NB4 (cell line): ENCODE measurements around the gene RGPD8.
"Not testable (repeated sequence)": the region's sequence is repeated elsewhere in the genome, so short reads cannot be mapped to it uniquely, and the experiment has no call there.

Experiments used
- POLR2A ChIP-seq: IDR thresholded peaks from 2 replicates; pipeline ENCODE4 v1.6.1; 2011; ENCODE audit warnings: mild to moderate bottlenecking; ENCODE audit not compliant: insufficient read length; ENCODE audit errors: extremely low read depth
- TF ChIP-seq, protein P1 (sequence below): IDR thresholded peaks from one replicate; pipeline ENCODE4 v1.5.1; 2012; ENCODE audit warnings: low read depth, low read length

DNA sequence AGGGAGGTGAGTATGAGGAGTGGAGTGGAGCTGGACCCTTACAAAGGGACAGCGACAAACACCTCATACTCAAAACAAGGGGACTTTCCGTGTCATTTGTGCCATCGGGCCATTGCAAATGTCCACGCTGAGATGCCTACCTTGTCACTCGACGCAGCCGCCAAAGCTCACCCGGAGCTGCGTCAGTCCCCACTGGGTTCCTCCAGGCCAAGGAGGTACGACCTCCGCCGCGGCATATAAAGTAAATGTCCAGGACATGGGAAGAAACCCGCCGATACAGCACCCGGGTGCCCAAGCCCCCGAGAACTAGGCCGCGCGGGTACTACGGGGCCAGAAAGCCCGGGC lies 1.1 kb downstream of the RGPD8 start:
- TF ChIP-seq, protein P1, sequence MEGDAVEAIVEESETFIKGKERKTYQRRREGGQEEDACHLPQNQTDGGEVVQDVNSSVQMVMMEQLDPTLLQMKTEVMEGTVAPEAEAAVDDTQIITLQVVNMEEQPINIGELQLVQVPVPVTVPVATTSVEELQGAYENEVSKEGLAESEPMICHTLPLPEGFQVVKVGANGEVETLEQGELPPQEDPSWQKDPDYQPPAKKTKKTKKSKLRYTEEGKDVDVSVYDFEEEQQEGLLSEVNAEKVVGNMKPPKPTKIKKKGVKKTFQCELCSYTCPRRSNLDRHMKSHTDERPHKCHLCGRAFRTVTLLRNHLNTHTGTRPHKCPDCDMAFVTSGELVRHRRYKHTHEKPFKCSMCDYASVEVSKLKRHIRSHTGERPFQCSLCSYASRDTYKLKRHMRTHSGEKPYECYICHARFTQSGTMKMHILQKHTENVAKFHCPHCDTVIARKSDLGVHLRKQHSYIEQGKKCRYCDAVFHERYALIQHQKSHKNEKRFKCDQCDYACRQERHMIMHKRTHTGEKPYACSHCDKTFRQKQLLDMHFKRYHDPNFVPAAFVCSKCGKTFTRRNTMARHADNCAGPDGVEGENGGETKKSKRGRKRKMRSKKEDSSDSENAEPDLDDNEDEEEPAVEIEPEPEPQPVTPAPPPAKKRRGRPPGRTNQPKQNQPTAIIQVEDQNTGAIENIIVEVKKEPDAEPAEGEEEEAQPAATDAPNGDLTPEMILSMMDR: not testable (repeated sequence)
- not testable (repeated sequence) for TF ChIP-seq POLR2A
